HL-60 (cell line): Measurements from ENCODE around the gene LRSAM1.

Source experiments
- DNase-seq, 2 experiments: peaks; one replicate each; pipeline ENCODE4 v3.0.0-alpha.2; 2010 to 2020; ENCODE audit warnings: low read depth in 1 of 2, low spot score in 1 of 2
- H3K27ac ChIP-seq: fragments of 250-450 bp; sonication (Bioruptor Pico); replicated peaks from 2 replicates; pipeline ENCODE4 v1.5.1; 2020; ENCODE audit warnings: mild to moderate bottlenecking, moderate library complexity
- H3K27me3 ChIP-seq: fragments of 250-450 bp; sonication (Bioruptor Pico); 2 replicates; pipeline ENCODE4 v1.5.1; 2021; ENCODE audit warnings: mild to moderate bottlenecking, moderate library complexity; ENCODE audit not compliant: insufficient read depth, poor library complexity, severe bottlenecking
- H3K4me3 ChIP-seq: replicated peaks from 2 replicates; pipeline ENCODE4 v1.5.1; 2011; ENCODE audit warnings: mild to moderate bottlenecking, control low read depth, low read length; ENCODE audit not compliant: insufficient read depth
- CTCF ChIP-seq: IDR thresholded peaks from one replicate; pipeline ENCODE4 v1.5.1; 2011; ENCODE audit warnings: low read length, control low read depth, inconsistent platforms; ENCODE audit not compliant: insufficient read depth
- GABPA ChIP-seq: IDR thresholded peaks from 2 replicates; pipeline ENCODE4 v1.6.1; 2012; ENCODE audit warnings: low read depth
- POLR2AphosphoS5 ChIP-seq: IDR thresholded peaks from 2 replicates; pipeline ENCODE4 v1.6.1; 2012; ENCODE audit warnings: low read depth
- REST ChIP-seq: IDR thresholded peaks from 2 replicates; pipeline ENCODE4 v1.6.1; 2012; ENCODE audit warnings: low read depth; ENCODE audit not compliant: insufficient replicate concordance
- SPI1 ChIP-seq: IDR thresholded peaks from 2 replicates; pipeline ENCODE4 v1.6.1; 2012; ENCODE audit warnings: low read depth, mild to moderate bottlenecking, borderline replicate concordance

The LRSAM1 gene

GRCh38 chr9:127549751-127550150 lies 98.4 kb downstream of the LRSAM1 start:
- no peak overlapping the region for H3K4me3 ChIP-seq
- H3K27me3 ChIP-seq, result no peaks in the 10 kb centered on the region

GRCh38 chr9:127550282-127550681 lies 99.0 kb downstream of the LRSAM1 start:
- TF ChIP-seq CTCF (no peak), REST (no peak), SPI1 (no peak), GABPA (no peak), POLR2AphosphoS5 (no peak)
- Histone ChIP-seq H3K27me3 (no peaks in the 10 kb centered on the region), H3K27ac (no peak overlapping the region), H3K4me3 (no peak overlapping the region)
- no peak for DNase-seq

More at GRCh38 chr9:127549751-127550150, 98.4 kb downstream of the LRSAM1 start:
- no peak overlapping the region for H3K27ac ChIP-seq
- TF ChIP-seq SPI1 (no peak), CTCF (no peak), GABPA (no peak), REST (no peak), POLR2AphosphoS5 (no peak)
- no peak for DNase-seq

- DNase-seq, result peak in 1 of 2 experiments; percentile 34
- H3K4me3 ChIP-seq, result no peak overlapping the region
- H3K27ac ChIP-seq, result no peak overlapping the region
- TF ChIP-seq SPI1 (peak; percentile 72; the same call in 1 of the 2 replicates), REST (no peak), GABPA (no peak), CTCF (no peak), POLR2AphosphoS5 (no peak)
- no peaks in the 10 kb centered on the region for H3K27me3 ChIP-seq
These were observed 99.4 kb downstream of the LRSAM1 start for GRCh38 chr9:127550751-127551150.
